H1 (cell line): Measurements from ENCODE around the gene WNK2. TPM values are rescaled to one million over a fixed set of nuclear protein-coding genes. Genes with fewer than 3 reads are reported as not detected.

Experiments
- HDAC6 ChIP-seq: IDR thresholded peaks from one replicate; pipeline ENCODE4 v1.7.1; 2012; ENCODE audit warnings: low read depth, mild to moderate bottlenecking, inconsistent platforms, low read length, moderate library complexity
- SIN3A ChIP-seq, 2 experiments: IDR thresholded peaks in 1 of 2; conservative IDR thresholded peaks in 1 of 2; 2 replicates each; pipeline ENCODE4 v1.6.1; 2011 to 2012; ENCODE audit warnings: low read length in 2 of 2, improper control_type of control experiment in 1 of 2, low read depth in 1 of 2, mild to moderate bottlenecking in 1 of 2
- TAF7 ChIP-seq: optimal IDR thresholded peaks from 2 replicates; pipeline ENCODE3; 2011; ENCODE audit warnings: low read depth, mild to moderate bottlenecking, inconsistent platforms, low read length, moderate library complexity, borderline replicate concordance
- TCF12 ChIP-seq: IDR thresholded peaks from 2 replicates; pipeline ENCODE4 v1.6.1; 2011; ENCODE audit warnings: low read depth, mild to moderate bottlenecking, low read length
- YY1 ChIP-seq: IDR thresholded peaks from 2 replicates; pipeline ENCODE4 v1.6.1; 2011; ENCODE audit warnings: low read depth, mild to moderate bottlenecking, low read length
- polyA plus RNA-seq, 7 experiments: library from polyadenylated mRNA; depleted of rRNA in 3 of 7; stranded (reverse) in 5 of 7; unstranded in 2 of 7; fragments of >200 nt in 5 of 7; fragments of 200-250 nt in 2 of 7; gene quantifications; 1 replicate in 5 of 7; 2 replicates in 1 of 7; 4 replicates in 1 of 7; pipeline versions ENCODE4 v1.2.1 to v1.2.3, GENCODE V29; 2011 to 2013; ENCODE audit warnings: missing spikeins in 2 of 7, mixed read lengths in 2 of 7
- total RNA-seq: library from RNA; stranded (reverse); fragmentation: NEBNext Ultra II Directional; extraction: Animal tissue kit (Norgen Biotek cat#: 25700); gene quantifications from 2 replicates; pipeline ENCODE4 v1.2.1, GENCODE V29; 2021
- TF ChIP-seq, protein P1 (sequence below): IDR thresholded peaks from 2 replicates; pipeline ENCODE4 v1.6.1; 2012; ENCODE audit warnings: inconsistent platforms

WNK2 gene
- total and polyA plus RNA-seq, 2 of the 8 experiments (the other 6 are each of a cell fraction or from before 2014, with no cell fraction given), result 12.0 to 87.2 TPM

DNA sequence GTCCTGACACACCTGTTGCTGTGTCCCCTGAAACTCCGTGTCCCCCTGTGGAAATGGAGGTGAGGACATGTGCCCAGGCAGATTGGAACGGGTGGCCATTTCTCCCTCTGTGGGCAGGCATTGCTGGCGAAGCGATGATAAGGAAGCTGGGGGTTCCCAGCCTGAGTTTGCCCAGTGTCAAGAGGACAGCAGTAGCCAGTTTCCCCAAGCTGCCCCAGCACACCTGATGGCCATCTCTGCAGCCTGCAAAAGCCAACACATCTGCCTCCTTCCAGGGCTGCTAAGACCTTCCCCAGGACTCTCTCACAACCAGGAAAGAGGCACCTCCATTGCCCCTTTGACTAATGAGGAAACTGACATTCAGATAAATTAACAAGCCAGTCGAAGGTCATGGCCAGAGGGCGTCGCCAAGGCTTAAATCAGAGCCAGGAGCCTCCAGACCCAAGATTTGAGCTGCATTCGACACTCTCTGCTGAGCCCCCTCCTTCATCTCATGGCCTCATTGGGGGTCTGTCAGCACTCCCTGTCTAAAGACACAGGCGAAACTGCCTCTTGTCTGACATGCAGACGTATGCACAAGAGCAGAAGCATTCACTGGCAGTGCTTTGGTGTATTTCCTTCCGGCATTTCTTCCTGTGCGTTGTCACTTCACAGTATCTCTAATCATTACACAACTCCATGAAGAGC lies 10.4 kb upstream of the WNK2 start (continued):
- TF ChIP-seq, protein P1, sequence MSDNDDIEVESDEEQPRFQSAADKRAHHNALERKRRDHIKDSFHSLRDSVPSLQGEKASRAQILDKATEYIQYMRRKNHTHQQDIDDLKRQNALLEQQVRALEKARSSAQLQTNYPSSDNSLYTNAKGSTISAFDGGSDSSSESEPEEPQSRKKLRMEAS, result no peak
- no peak for TF ChIP-seq TAF7
- no peak for TF ChIP-seq SIN3A (conservative IDR thresholded peaks at IDR 0.05 in 1 of 2, IDR thresholded peaks at IDR 0.05 in 1 of 2; ENCODE audit: low read depth in 1 of 2, low read length in 2 of 2)
- no peak for TF ChIP-seq HDAC6
- no peak for TF ChIP-seq YY1
- no peak for TF ChIP-seq TCF12
